Measurements from ENCODE around the gene RGL2.

RGL2 gene

DNA sequence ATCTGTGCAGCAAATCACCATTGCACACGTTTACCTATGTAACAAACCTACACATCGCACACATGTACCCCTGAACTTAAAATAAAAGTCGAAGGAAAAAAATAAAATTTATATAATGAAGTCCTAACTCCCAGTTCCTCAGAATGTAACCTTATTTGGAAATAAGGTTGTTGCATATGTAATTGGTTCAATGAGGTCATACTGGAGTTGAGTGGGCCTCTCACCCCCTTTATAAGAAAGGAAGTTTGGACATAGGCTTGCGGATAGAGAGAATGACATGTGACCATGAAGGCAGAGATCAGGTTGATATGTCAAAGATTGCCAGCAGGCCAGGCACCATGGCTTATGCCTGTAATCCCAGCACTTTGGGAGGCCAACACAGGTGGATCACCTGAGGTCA lies 34.9 kb upstream of the RGL2 start:
- TF ChIP-seq, protein P1, sequence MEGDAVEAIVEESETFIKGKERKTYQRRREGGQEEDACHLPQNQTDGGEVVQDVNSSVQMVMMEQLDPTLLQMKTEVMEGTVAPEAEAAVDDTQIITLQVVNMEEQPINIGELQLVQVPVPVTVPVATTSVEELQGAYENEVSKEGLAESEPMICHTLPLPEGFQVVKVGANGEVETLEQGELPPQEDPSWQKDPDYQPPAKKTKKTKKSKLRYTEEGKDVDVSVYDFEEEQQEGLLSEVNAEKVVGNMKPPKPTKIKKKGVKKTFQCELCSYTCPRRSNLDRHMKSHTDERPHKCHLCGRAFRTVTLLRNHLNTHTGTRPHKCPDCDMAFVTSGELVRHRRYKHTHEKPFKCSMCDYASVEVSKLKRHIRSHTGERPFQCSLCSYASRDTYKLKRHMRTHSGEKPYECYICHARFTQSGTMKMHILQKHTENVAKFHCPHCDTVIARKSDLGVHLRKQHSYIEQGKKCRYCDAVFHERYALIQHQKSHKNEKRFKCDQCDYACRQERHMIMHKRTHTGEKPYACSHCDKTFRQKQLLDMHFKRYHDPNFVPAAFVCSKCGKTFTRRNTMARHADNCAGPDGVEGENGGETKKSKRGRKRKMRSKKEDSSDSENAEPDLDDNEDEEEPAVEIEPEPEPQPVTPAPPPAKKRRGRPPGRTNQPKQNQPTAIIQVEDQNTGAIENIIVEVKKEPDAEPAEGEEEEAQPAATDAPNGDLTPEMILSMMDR (IDR thresholded peaks at IDR 0.05): no peak

GRCh38 chr6:33330736-33331135 lies 32.0 kb upstream of the RGL2 start:
- TF ChIP-seq, protein P1 (IDR thresholded peaks at IDR 0.05): no peak

- TF ChIP-seq, protein P1 (IDR thresholded peaks at IDR 0.05): no peak
These were observed 30.3 kb upstream of the RGL2 start for GRCh38 chr6:33329058-33329457.

DNA sequence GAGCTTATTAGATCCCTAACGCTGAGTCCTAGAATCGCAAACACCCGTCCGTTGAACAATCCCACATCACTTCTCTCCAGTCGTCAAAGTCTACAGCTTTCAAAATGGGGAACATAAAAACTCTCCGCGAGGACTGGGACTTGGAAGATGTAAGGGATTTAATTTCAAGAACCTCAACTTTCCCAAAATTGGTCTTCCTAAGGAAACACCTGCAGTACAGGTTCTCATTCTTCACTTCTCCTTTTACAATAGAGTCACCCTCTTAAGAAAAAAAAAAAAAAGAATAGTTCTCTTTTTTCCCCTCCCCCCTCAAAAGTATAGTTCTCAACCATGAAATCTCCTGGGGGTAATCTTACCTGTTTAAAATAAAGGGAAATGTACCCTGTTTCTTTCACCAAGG lies 25.4 kb upstream of the RGL2 start:
- TF ChIP-seq, protein P1 (IDR thresholded peaks at IDR 0.05): no peak

DNA sequence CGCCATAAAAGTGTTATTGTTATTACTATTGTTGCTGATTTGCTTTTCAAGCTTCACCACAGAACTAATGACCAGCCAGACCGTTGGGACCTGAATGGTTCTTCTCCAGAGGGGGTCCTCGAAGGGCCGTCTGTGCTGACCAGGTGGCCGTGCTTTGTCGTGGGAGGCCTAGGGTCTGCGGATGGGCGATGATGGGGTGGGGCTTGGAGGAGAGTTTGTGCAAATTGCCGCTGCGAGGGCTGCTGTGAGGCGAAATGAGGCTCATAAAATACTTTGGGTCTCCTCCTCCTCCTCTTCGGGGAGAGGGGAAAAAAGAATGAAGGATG lies 24.8 kb upstream of the RGL2 start:
- TF ChIP-seq, protein P1 (IDR thresholded peaks at IDR 0.05): no peak

DNA sequence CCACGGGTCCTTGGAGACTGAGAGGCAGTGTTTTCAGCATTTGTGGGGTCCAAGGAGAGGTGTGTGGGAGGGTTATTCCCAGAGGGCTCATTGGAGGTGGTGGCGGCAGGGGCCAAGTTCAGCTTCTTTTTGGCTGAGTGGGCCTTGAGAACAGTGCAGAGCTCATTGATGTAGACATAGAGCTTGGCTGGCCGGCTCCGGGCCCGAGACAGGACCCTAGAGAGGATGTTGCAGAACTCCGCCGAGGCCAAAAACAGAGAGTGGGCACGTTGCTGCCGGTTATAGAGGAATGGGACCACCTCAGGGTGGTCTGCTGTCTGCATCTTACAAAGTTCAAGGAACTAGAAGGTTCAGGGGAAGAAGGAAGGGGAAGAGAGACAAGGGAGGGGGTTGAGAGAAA lies 22.5 kb upstream of the RGL2 start:
- TF ChIP-seq, protein P1 (IDR thresholded peaks at IDR 0.05): no peak

- TF ChIP-seq, protein P1 (IDR thresholded peaks at IDR 0.05): no peak
These were observed 21.8 kb upstream of the RGL2 start for GRCh38 chr6:33320315-33321181.

GRCh38 chr6:33319939-33320314 lies 21.2 kb upstream of the RGL2 start:
- TF ChIP-seq, protein P1 (IDR thresholded peaks at IDR 0.05): no peak
